ENCODE data around the gene KCNK16.

The KCNK16 gene

GRCh38 chr6:39276379-39276995 lies 46.0 kb downstream of the KCNK16 start:
- DNase-seq (ENCODE audit: low spot score): no peak

GRCh38 chr6:39274903-39275302 lies 47.6 kb downstream of the KCNK16 start:
- DNase-seq (ENCODE audit: low spot score): no peak

GRCh38 chr6:39274471-39274870 lies 48.0 kb downstream of the KCNK16 start:
- no peak for DNase-seq (ENCODE audit: low spot score)

GRCh38 chr6:39273406-39273821 lies 49.1 kb downstream of the KCNK16 start:
- DNase-seq (ENCODE audit: low spot score): no peak

GRCh38 chr6:39269961-39270360 lies 52.5 kb downstream of the KCNK16 start:
- no peak for DNase-seq (ENCODE audit: low spot score)

GRCh38 chr6:39268721-39269120 lies 53.8 kb downstream of the KCNK16 start:
- no peak for DNase-seq (ENCODE audit: low spot score)

- DNase-seq (ENCODE audit: low spot score): no peak
Measured at GRCh38 chr6:39268171-39268570, 54.3 kb downstream of the KCNK16 start.

GRCh38 chr6:39266782-39267355 lies 55.6 kb downstream of the KCNK16 start:
- no peak for DNase-seq (ENCODE audit: low spot score)

GRCh38 chr6:39266375-39266774 lies 56.1 kb downstream of the KCNK16 start:
- no peak for DNase-seq (ENCODE audit: low spot score)

All from cerebellar cortex (tissue), 1 donor.